HepG2 (cell line): ENCODE measurements around the gene PIK3CD. TPM values are rescaled to one million over a fixed set of nuclear protein-coding genes. Genes with fewer than 3 reads are reported as not detected.

Source experiments
- ATAC-seq: fragments of 200-7000 bp; cut with Tn5 transposase; 3 replicates; pipeline ENCODE4 v1.9.1; 2020; ENCODE audit warnings: mild to moderate bottlenecking, moderate library complexity
- BruUV-seq: library from RNA; stranded (reverse); fragments of 400-500 nt; replicated peaks from 2 replicates; lab custom pipeline; 2021; lab: Mats Ljungman, UMichigan
- CTCF ChIA-PET: fragments of 300-600 bp; formaldehyde crosslinking; extraction: SDS; loops from one replicate; lab custom pipeline; 2021; ENCODE audit warnings: low total read pairs, inconsistent platforms, low intra/inter-chr PET ratio; lab: Yijun Ruan, JAX
- POLR2A ChIA-PET: fragments of 350-600 bp; sonication (Branson Sonifier 250); formaldehyde crosslinking; loops from one replicate; lab custom pipeline; 2020; ENCODE audit warnings: antibody characterized with exemption, inconsistent platforms; lab: Yijun Ruan, JAX
- DNase-seq: peaks from one replicate; pipeline ENCODE4 v3.0.0-alpha.2; 2015; ENCODE audit warnings: low spot score
- FAIRE-seq: peaks from 3 replicates; lab custom pipeline; 2011; peaks lifted over from hg19 to GRCh38; lab: Jason Lieb, UNC
- H2AFZ ChIP-seq: one replicate; pipeline ENCODE4 v1.6.1; 2011; ENCODE audit warnings: low read length, inconsistent platforms
- H3K27ac ChIP-seq: fragments of 300-600 bp; 3 replicates; pipeline ENCODE4 v1.8.0; 2011; ENCODE audit warnings: mixed run types, mild to moderate bottlenecking, mixed read lengths, low read length, inconsistent platforms; ENCODE audit not compliant: insufficient read depth; ENCODE audit errors: extremely low read length
- H3K27me3 ChIP-seq, 2 experiments: fragments of 200-600 bp in 1 of 2; 2 replicates in 1 of 2; 3 replicates in 1 of 2; pipeline versions ENCODE4 v1.6.0 to v1.8.0; 2011; ENCODE audit warnings: low read length in 2 of 2, mild to moderate bottlenecking in 2 of 2, moderate library complexity in 2 of 2, inconsistent platforms in 1 of 2; ENCODE audit not compliant: insufficient read depth in 2 of 2, control insufficient read depth in 1 of 2
- H3K36me3 ChIP-seq, 2 experiments: fragments of 200-600 bp in 1 of 2; replicated peaks in 1 of 2; 2 replicates in 1 of 2; 3 replicates in 1 of 2; pipeline versions ENCODE4 v1.5.1 to v1.8.0; 2011; ENCODE audit warnings: low read length in 2 of 2, inconsistent platforms in 1 of 2; ENCODE audit not compliant: insufficient read depth in 2 of 2, control insufficient read depth in 1 of 2
- H3K4me1 ChIP-seq: 2 replicates; pipeline ENCODE4 v1.5.1; 2012; ENCODE audit warnings: low read length, inconsistent platforms; ENCODE audit not compliant: insufficient read depth
- H3K4me2 ChIP-seq: 2 replicates; pipeline ENCODE4 v1.6.0; 2011; ENCODE audit warnings: low read depth, low read length, inconsistent platforms
- H3K4me3 ChIP-seq, 3 experiments: fragments of 200-600 bp in 1 of 3; sonication (generic), shearing (Covaris generic) in 1 of 3; replicated peaks in 1 of 3; 2 replicates each; pipeline ENCODE4 v1.5.1; 2011 to 2016; ENCODE audit warnings: low read length in 3 of 3, inconsistent platforms in 2 of 3, low read depth in 2 of 3, mild to moderate bottlenecking in 2 of 3, control low read depth in 1 of 3, mixed read lengths in 1 of 3; ENCODE audit not compliant: insufficient read depth in 1 of 3
- H3K79me2 ChIP-seq: one replicate; pipeline ENCODE4 v1.6.1; 2011; ENCODE audit warnings: low read length, inconsistent platforms; ENCODE audit not compliant: insufficient read depth
- H3K9ac ChIP-seq: 2 replicates; pipeline ENCODE4 v1.6.0; 2011; ENCODE audit warnings: mild to moderate bottlenecking, low read depth, low read length, inconsistent platforms; ENCODE audit not compliant: insufficient read depth
- H3K9me3 ChIP-seq: 2 replicates; pipeline ENCODE4 v1.5.1; 2012; ENCODE audit warnings: mild to moderate bottlenecking, low read length
- H4K20me1 ChIP-seq: 2 replicates; pipeline ENCODE4 v1.6.0; 2011; ENCODE audit warnings: inconsistent platforms, mild to moderate bottlenecking, low read length, moderate library complexity; ENCODE audit not compliant: insufficient read depth
- FIP1L1 ChIP-seq: fragments of 200-400 bp; formaldehyde crosslinking; IDR thresholded peaks from 2 replicates; pipeline ENCODE4 v1.6.1; 2018; ENCODE audit warnings: low read depth, mild to moderate bottlenecking, low read length, moderate library complexity, borderline replicate concordance; ENCODE audit not compliant: insufficient read depth
- GPN1 ChIP-seq: sonication (generic); formaldehyde crosslinking; IDR thresholded peaks from 2 replicates; pipeline ENCODE4 v1.5.1; 2020; ENCODE audit warnings: missing genetic modification reagents, borderline replicate concordance
- HOXA7 ChIP-seq: sonication (generic); formaldehyde crosslinking; IDR thresholded peaks from 2 replicates; pipeline ENCODE4 v1.8.1; 2022; ENCODE audit warnings: mild to moderate bottlenecking, missing genetic modification reagents, moderate library complexity
- PTBP1 ChIP-seq: fragments of 200-400 bp; formaldehyde crosslinking; IDR thresholded peaks from 2 replicates; pipeline ENCODE4 v1.6.1; 2018; ENCODE audit warnings: low read length, low read depth; ENCODE audit not compliant: poor library complexity, severe bottlenecking
- RAD51 ChIP-seq: fragments of 450-650 bp; IDR thresholded peaks from 2 replicates; pipeline ENCODE4 v1.6.1; 2016; ENCODE audit warnings: borderline replicate concordance
- RCOR2 ChIP-seq: IDR thresholded peaks from 2 replicates; pipeline ENCODE4 v1.6.1; 2016; ENCODE audit warnings: missing biosample characterization, missing genetic modification reagents
- SIN3B ChIP-seq: fragments of 150-350 bp; IDR thresholded peaks from 2 replicates; pipeline ENCODE4 v1.6.1; 2014; ENCODE audit warnings: low read length
- SRSF9 ChIP-seq: fragments of 200-400 bp; formaldehyde crosslinking; IDR thresholded peaks from 2 replicates; pipeline ENCODE4 v1.6.1; 2018; ENCODE audit warnings: borderline replicate concordance, mild to moderate bottlenecking, low read depth, low read length; ENCODE audit not compliant: insufficient read depth, poor library complexity, severe bottlenecking
- STAG1 ChIP-seq: sonication (generic); formaldehyde crosslinking; IDR thresholded peaks from 2 replicates; pipeline ENCODE4 v1.4.0; 2020; ENCODE audit warnings: missing genetic modification reagents
- TOE1 ChIP-seq: sonication (generic); formaldehyde crosslinking; IDR thresholded peaks from 2 replicates; pipeline ENCODE4 v1.4.0; 2020; ENCODE audit warnings: mild to moderate bottlenecking, missing genetic modification reagents
- TSC22D2 ChIP-seq: sonication (generic); formaldehyde crosslinking; IDR thresholded peaks from 2 replicates; pipeline ENCODE4 v1.5.1; 2020; ENCODE audit warnings: missing genetic modification reagents, mild to moderate bottlenecking, borderline replicate concordance
- ZNF101 ChIP-seq: sonication (generic); formaldehyde crosslinking; IDR thresholded peaks from 2 replicates; pipeline ENCODE4 v1.4.0; 2020; ENCODE audit warnings: mild to moderate bottlenecking, low read depth, missing genetic modification reagents, borderline replicate concordance
- ZNF784 ChIP-seq: sonication (generic); formaldehyde crosslinking; IDR thresholded peaks from 2 replicates; pipeline ENCODE4 v1.5.1; 2020; ENCODE audit warnings: missing genetic modification reagents, mild to moderate bottlenecking, borderline replicate concordance
- in situ Hi-C: cut with HindIII; loops from 2 replicates; pipeline ENCODE4 v1.10.0; 2017; ENCODE audit warnings: low pct_unique_long_range_greater_than_20kb; ENCODE audit not compliant: extremely low pct_ligation_motif_present
- intact Hi-C: fragments of 100-400 bp; cut with micrococcal nuclease; formaldehyde crosslinking; loops from one replicate; pipeline ENCODE4 v1.10.0; 2022; ENCODE audit not compliant: unreplicated experiment
- polyA plus RNA-seq, 8 experiments: library from polyadenylated mRNA; depleted of rRNA in 3 of 8; stranded (reverse) in 7 of 8; unstranded in 1 of 8; fragments of >200 nt; fragmentation: Illumina TruSeq in 4 of 8; extraction: Trizol in 4 of 8; gene quantifications; 2 replicates each; pipeline versions ENCODE4 v1.2.1 to v1.2.3, GENCODE V29; 2011 to 2016; ENCODE audit warnings: low read depth in 4 of 8, missing spikeins in 1 of 8, mixed read lengths in 1 of 8; ENCODE audit not compliant: insufficient read depth in 1 of 8
- total RNA-seq, 5 experiments: library from RNA; depleted of rRNA; stranded (reverse); fragments of >200 nt; fragmentation: Illumina TruSeq; extraction: Trizol; gene quantifications; 2 replicates each; pipeline ENCODE4 v1.2.3, GENCODE V29; 2016; ENCODE audit warnings: low read depth in 1 of 5
- TF ChIP-seq, protein P1 (sequence below): sonication (generic); formaldehyde crosslinking; IDR thresholded peaks from 2 replicates; pipeline ENCODE4 v1.4.0; 2020; ENCODE audit warnings: mild to moderate bottlenecking, missing genetic modification reagents

PIK3CD gene
- total and polyA plus RNA-seq, 2 of the 13 experiments (the other 11 are each of a cell fraction or from before 2014, with no cell fraction given), result 7.1 to 10.0 TPM

DNA sequence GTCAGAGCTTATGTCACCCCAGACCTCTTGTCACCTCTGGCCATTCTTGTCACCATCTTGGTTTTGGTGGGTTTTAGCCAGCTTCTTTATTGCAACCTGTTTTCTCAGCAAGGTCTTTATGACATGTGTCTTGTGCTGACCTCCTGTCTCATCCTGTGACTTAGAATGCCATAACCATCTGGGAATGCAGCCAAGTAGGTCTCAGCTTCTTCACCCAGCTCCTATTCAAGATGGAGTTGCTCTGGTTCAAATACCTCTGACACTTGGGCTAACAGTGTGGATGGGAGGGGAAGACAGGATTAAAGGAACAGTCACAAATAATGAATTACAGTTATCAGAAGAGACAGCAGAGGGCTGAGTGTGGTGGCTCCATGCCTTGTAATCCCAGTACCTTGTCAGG lies 30.5 kb upstream of the PIK3CD start:
- POLR2A ChIA-PET, result no interaction called here
- Histone ChIP-seq H3K79me2 (no peaks in the 10 kb centered on the region), H3K27ac (no peak overlapping the region), H3K9ac (no peak overlapping the region)
- ATAC-seq, result no peak
- TF ChIP-seq ZNF784 (CRISPR knock-in tag) (no peak), SIN3B (no peak), TOE1 (no peak), STAG1 (no peak), RAD51 (no peak), SRSF9 (no peak), TSC22D2 (no peak), ZNF101 (no peak), PTBP1 (no peak), HOXA7 (no peak), GPN1 (CRISPR knock-in tag) (no peak), RCOR2 (CRISPR knock-in tag) (no peak), FIP1L1 (no peak)
- TF ChIP-seq, protein P1, sequence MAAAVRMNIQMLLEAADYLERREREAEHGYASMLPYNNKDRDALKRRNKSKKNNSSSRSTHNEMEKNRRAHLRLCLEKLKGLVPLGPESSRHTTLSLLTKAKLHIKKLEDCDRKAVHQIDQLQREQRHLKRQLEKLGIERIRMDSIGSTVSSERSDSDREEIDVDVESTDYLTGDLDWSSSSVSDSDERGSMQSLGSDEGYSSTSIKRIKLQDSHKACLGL (CRISPR knock-in tag), result no peak
- TF ChIP-seq, all 625 proteins: peak for 0
- Histone ChIP-seq H3K4me3 (no peak overlapping the region), H3K9me3 (no peaks in the 10 kb centered on the region), H4K20me1 (no peaks in the 10 kb centered on the region), H3K36me3 (no peaks in the 10 kb centered on the region), H2AFZ (no peak overlapping the region), H3K27me3 (peaks cover 1 to 6% of the 10 kb centered on the region in 2 experiments; a peak in 4 of 5 replicates), H3K4me1 (peaks cover 19% of the 10 kb centered on the region; the same call in 1 of the 2 replicates), H3K4me2 (no peak overlapping the region)
- CTCF ChIA-PET, result no interaction called here
- BruUV-seq, result no TSS peak
- DNase-seq (no peak), FAIRE-seq (no peak)
- in situ Hi-C loops, result no loop called here
- intact Hi-C loops, result no loop called here
